Prostate gland (tissue), 2 donors: Measurements from ENCODE around the gene CDH6.

Experiments used
- CTCF ChIP-seq, 4 experiments: fragments of 200-600 bp in 2 of 4; fragments of 450-650 bp in 2 of 4; sonication (generic) in 2 of 4; IDR thresholded peaks; 1 replicate in 3 of 4; 2 replicates in 1 of 4; pipeline ENCODE4 v1.5.1; 2016 to 2019; ENCODE audit warnings: antibody characterized with exemption in 4 of 4, mild to moderate bottlenecking in 2 of 4, moderate library complexity in 2 of 4
- POLR2A ChIP-seq: fragments of 450-650 bp; IDR thresholded peaks from one replicate; pipeline ENCODE4 v1.6.1; 2016; ENCODE audit warnings: antibody characterized with exemption, mild to moderate bottlenecking
- POLR2AphosphoS5 ChIP-seq: sonication (generic); formaldehyde crosslinking; IDR thresholded peaks from one replicate; pipeline ENCODE4 v1.6.1; 2017; ENCODE audit warnings: antibody characterized with exemption

DNA sequence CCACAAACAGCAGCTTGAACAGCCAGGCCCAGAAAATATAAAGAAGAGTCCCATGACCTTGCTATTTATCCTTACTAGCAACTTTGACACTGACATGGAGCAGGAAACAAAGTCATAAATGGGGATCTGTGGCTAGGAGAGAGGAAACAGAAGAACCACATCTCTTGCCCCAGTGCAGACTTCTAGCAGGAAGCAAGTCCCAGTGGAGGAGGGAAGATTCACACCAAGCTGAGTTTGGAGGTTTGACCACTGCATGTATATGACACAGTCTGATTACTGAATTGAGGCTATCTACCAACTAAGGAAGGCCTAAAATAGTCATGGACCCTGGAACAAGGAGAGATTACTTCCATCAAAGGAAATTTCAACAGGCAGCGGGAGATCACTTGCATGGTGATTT lies 51.4 kb downstream of the CDH6 start:
- TF ChIP-seq CTCF (IDR thresholded peaks at IDR 0.05) (no peak), POLR2A (no peak), POLR2AphosphoS5 (no peak)
